GM21526 (cell line): ENCODE measurements around the gene PGF.
"Not testable (repeated sequence)": the region's sequence is repeated elsewhere in the genome, so short reads cannot be mapped to it uniquely, and the experiment has no call there.

Source experiments
- ATAC-seq: cut with Tn5 transposase; IDR thresholded peaks from one replicate; pipeline ENCODE4 v1.9.1; 2021; ENCODE audit warnings: moderate library complexity; ENCODE audit not compliant: unreplicated experiment, low FRiP score

Gene PGF

DNA sequence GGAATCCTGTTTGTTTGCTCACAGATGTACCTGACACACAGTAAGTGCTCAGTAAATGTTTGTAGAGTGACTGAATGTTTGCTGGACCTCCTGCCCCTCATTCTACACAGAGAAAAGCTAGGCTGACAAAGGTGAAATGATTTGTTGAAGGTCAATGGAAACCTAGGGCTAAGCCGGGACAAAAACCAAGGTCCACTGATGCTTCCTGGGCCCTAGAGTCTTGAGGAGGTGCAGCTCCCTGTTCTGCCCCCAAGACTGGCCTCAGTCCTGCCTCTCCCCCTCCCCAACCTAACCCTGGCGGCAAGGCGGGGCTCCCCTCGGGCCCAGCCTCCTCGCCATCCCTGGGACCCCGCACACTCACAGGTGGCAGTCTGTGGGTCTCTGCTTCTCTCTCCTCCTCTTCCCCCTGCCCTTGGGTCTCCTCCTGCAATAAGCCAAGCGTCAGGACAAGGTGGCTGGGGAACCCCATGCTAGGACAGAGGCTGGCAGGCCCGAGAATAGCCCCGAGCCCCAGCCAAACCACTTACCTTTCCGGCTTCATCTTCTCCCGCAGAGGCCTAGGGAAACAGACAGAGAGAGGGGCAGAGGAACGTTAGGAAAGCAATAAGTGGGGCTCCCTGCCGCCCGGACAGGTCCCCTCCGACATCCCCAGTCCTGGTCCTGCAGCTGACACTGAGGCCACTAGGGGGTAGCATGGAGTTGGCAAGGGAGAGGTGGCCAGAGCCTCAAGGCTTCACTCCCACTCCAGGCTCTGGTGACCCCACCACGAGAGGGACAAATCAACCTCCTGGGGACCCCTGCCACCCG is 9.3 kb downstream of the PGF start:
- no peak for ATAC-seq

DNA sequence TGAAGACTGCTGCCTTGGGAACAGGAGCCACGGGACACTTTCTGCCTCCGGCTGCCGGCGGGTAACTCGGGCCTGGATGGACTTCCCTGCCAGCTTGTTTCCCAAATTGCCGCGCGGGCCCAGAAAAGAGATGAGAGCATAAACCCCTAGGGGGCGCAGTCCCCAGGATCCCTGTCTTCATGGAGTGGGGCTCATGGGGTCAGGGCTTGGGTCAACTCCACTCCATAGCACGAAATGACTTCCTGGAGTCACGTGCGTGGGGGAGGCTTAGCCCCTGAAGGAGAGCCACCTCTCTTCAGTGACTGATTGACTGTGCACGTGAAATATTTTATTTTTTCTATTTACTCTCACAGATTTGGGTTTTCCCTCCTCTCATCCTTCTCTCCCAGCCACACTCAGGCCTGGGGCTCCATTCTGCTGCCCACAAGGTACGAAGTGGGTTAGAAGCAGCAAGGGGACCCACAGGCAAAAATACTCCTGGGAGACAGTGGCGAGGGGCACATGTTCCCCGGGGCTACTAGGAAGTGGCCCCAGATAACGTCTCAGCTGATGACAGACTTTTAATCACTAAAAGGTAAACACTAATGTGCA is 10.0 kb downstream of the PGF start:
- ATAC-seq, result no peak

- no peak for ATAC-seq
These were observed 12.8 kb downstream of the PGF start for GRCh38 chr14:74942608-74943007.

DNA sequence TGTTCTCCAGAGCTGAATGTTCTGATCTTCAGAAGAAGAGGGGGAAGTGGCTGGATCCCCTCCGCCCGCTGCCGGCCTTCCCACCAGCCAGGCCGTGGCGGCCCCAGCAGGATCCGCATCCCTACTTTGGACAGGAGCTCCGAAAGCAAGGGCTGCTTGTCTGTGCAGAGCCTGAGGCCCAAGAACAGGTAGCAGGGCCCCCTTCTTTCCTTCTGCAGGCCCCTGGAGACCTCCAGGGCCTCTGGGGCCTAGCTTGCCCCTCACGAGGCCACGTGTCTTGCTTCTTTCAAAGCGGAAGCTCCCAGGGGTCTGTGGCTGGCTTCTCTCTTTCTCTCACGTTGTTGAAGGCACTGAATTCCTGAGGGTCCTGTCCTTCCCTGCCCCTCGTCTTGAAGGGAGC is 13.2 kb downstream of the PGF start:
- no peak for ATAC-seq

DNA sequence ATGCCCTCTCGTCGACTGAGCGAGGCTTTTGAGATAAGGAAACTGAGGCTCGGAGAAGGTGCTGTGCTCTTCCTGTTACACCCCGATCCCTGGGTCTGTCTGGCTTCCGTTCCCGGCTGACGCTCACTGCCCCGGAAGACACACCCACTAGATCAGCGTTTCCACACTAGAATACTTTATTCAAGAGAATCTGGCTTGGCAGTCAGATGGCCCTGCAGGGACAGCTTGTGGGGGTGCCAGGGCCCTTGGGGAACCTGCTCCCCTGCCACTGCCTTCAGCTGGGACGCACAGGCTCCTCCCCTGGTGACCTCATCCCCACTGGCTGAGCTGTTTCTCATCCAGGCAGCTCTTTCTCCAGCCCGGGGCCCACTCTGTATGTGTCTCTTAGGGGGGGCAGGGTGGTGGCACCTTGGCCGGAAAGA is 13.7 kb downstream of the PGF start:
- no peak for ATAC-seq

DNA sequence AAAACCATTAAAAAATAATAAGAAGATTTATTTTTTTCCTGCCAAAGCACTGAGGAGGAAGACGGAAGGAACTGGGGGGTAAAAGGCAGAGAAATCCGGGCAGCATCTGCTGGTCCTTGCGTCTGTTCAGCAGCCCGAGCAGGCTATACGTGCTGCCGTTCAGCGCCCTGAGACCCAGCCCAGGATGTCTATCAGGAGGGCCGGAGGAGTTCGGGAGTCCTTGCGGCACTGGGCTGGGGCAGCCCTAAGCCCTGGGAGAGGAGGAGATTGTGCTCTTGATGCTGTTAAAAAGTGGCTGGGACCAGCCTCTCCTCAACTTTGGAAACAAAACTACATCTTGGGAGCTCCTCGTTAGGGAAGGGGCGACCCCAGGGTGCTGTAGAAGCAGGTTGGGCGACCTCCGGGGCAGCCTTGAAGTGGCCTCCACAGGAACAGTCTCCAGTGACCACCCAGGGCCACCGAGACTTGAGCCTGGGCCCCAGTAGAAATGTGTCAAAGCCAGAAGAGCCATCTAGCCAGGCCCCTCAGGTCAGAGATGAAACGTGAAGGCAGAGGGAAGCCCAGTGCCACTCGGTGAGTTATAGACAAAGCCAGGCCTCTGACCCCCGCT is 14.3 kb downstream of the PGF start:
- ATAC-seq, result no peak

DNA sequence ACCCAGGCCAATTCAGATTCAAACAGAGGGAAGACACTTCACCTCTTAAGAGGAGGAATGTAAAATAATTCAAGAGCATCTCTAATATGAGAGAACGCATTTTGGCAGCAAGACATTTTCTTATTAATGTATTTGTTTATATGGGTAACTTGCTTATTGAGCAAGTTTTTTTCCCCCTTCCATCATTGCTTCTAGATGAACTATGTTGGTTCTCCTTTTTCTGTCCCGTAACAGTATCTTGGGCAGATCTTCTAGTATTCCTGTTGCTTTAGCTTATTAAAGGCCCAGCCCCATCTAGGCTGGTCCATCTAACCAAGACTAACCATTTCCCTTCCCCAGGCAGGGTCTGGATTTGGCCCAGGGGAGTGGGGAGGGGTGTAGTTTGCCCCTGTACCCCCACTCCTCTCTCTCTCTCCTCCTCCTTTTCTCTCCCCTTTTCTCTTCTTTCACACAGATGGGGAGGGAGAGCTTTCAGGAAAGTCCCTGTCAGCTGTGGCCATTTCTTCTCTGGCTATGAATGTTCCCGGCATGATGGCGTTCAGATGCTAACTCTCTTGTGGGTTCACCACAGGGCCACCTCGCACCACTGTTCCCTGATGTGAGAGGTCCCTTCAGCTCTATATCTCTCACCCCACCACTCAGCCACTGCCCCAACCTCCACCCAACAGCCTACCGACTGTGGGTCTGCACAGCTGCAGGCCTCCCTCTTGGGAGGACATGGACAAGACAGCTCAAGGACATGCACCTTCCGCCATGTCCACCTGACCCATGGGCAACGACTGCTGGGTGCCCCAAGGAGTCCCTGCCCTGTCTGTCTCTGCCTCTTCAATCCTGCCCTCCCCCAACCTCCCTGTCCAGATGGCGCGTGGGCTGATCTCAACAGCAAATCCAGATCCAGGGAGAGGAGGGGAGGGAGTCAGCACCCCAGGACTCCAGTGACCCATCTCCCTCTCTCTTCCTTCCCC is 16.6 kb downstream of the PGF start:
- no peak for ATAC-seq

GRCh38 chr14:74937171-74937570 is 18.2 kb downstream of the PGF start:
- ATAC-seq, result no peak

DNA sequence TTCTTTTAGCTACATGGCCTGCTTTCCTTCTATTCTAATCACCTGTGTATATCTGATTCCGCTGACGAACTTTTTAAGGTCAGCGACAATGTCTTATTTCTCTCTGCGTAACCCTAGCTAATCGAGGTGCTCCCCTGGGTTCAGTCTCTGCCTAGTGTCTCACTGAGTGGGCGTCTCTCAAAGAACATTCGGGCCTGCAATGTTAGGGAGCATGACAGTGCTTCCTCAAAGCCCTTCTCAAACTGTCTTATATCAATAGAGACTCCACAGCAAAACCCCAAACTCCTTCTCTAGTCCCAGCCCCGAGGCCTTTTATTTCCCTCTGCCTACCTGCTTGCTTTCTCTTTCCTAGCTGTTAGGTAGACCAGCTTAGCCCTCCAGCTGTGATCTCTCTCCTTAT is 18.7 kb downstream of the PGF start:
- ATAC-seq, result no peak

DNA sequence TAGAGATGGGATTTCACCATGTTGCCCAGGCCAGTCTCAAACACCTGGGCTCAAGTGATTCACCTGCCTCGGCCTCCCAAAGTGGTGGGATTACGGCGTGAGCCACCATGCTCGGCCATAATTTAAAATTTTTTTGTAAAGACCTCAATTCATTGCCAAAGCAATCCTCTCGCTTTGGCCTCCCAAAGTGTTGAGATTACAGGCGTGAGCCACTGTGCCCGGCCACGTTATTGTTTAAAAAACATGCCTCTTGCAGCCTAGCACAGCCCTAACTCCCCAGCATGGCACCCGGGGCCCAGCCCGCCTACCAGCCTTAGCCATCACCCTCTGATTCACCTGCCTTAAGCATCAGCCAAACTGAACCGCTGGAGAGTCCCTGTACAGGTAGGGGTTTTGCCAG is 19.2 kb downstream of the PGF start:
- no peak for ATAC-seq

DNA sequence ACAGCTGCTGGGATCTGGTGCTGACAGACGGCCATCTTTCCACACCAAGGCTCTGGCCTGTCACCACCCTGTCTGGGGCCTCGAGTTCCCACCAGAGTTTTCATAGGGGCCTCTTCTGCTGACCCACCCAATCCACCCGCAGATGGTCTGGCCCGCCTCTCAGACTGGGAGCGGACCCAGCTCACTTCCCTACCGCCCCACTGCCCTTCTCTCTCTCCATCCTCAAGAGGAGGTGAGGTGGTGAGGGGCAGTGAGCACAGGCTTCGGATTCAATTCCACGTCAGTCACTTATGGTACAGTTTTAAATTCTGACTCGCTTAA is 20.1 kb downstream of the PGF start:
- ATAC-seq, result no peak

GRCh38 chr14:74934476-74935359 is 20.7 kb downstream of the PGF start:
- ATAC-seq, result no peak

GRCh38 chr14:74934041-74934440 is 21.4 kb downstream of the PGF start:
- no peak for ATAC-seq

DNA sequence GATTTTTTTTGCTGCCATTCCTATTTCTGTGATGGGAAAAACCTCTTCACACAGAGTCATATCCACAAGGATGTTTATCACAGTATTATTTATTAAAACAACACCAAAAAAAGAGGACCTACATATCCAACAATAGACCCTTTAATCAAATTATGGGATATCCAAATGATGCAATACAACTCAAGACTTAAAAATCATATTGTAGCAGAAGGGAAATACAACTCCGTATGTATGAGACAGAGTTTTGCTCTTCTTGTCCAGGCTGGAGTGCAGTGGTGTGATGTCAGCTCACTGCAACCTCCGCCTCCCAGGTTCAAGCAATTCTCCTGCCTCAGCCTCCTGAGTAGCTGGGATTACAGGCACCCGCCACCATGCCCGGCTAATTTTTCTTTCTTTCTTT is 22.5 kb downstream of the PGF start:
- ATAC-seq, result not testable (repeated sequence)

- no peak for ATAC-seq
These were observed 22.9 kb downstream of the PGF start for GRCh38 chr14:74932401-74932901.

- not testable (repeated sequence) for ATAC-seq
These were observed 23.7 kb downstream of the PGF start for GRCh38 chr14:74931744-74932143.

DNA sequence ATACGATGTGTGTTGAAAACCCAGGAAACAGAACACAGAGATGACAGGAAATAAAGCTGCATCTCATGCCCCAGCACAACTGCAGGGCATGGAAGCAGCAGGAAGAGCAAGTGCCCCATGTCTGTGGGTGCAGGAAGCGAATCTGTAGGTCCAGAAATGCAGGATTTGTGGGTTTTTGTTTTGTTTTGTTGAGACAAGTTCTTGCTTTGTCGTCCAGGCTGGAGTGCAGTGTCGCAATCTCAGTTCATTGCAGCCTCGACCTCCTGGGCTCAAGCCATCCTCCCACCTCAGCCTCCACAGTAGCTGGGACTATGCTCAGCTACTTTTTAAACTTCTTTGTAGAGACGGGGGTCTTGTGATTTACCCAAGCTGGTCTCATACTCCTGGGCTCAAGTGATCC is 26.2 kb downstream of the PGF start:
- ATAC-seq, result no peak

GRCh38 chr14:74927225-74927624 is 28.2 kb downstream of the PGF start:
- ATAC-seq, result no peak

DNA sequence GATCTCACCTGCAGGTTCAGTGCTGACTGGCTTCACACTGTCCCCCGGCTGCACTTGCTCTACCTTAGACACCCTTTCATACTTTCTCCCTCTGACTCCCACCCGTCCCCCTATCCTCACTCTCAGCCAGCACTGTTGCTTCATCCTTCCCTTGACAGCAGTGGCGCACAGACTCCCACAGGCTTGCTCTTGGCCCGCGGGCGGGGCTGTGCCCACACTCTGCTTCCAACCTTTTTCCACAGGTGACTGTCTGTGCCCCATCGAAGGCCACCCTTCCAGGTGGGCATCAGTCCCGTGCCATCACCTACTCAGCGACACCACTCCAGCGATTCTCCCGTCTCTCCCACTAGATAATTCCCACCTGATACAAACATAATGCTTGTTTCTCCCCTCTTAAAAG is 31.3 kb downstream of the PGF start:
- no peak for ATAC-seq
